Measurements from ENCODE around the gene KRTAP21-1. TPM values are rescaled to one million over a fixed set of nuclear protein-coding genes. Genes with fewer than 3 reads are reported as not detected.

Gene KRTAP21-1
- total RNA-seq, 2 donors from 2014 or later, result not detected

DNA sequence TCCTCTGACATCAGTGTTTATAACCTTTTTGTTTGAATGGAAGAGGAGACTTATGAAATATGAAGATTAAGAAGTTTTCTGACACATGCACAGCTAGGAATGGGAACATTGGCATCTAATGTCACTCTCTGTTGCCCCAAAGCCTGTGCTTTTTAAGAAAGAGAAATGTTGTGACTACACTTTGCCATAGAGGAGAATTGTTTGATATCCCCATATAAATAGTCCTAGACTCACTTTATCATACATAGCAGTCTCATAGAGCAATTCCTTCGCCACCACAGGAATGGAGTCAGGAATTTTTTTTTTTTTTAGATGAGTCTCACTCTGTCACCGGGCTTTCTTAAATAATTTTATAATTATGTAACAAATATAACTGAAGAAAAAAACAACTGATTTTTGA, 38.1 kb downstream of the KRTAP21-1 start:
- Mint-ChIP-seq H3K9me3 (peaks cover 6% of the 10 kb centered on the region in 2 donors), H3K4me1 (ENCODE audit: low read depth) (peaks cover 30% of the 10 kb centered on the region), H3K27ac (peak overlapping the region; percentile 9), H3K36me3 (ENCODE audit: insufficient read depth in 2 of 2) (peaks cover 3 to 8% of the 10 kb centered on the region in 2 donors), H3K27me3 (ENCODE audit: low read depth) (no peaks in the 10 kb centered on the region), H3K4me3 (peak overlapping the region in 1 of 2 donors; percentile 2)
- DNase-seq, result no peak
- ATAC-seq (replicated peaks in 1 of 2), result no peak

GRCh38 chr21:30714946-30715345, 40.3 kb downstream of the KRTAP21-1 start:
- H3K9me3 Mint-ChIP-seq, result peaks cover 9 to 15% of the 10 kb centered on the region in 2 donors

DNA sequence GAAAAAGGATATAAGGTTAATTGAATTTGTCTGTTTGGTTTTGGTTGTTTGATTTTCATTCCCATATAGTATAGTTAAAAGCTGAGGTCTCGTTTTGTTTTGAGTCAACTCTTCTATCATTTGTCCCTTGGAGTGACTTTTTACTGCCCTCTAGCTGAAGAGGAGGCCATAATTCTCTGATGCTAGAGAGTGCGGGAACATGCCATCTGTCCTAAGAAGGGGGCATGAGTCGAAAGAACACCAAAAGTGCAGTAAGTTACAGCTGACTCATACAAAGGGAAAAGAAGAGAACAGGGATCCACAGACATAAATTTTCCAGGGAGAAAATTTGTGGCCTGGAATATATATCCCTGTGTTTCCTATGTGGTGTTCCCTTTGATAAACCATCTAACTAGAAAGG, 40.8 kb downstream of the KRTAP21-1 start:
- H3K36me3 Mint-ChIP-seq (ENCODE audit: insufficient read depth in 2 of 2), result peaks cover 8 to 22% of the 10 kb centered on the region in 2 donors
- H3K4me3 Mint-ChIP-seq, result no peak overlapping the region
- no peak for DNase-seq
- ATAC-seq (replicated peaks in 1 of 2), result no peak
- peaks cover 37% of the 10 kb centered on the region for H3K4me1 Mint-ChIP-seq (ENCODE audit: low read depth)
- no peak overlapping the region for H3K27ac Mint-ChIP-seq
- peaks cover 9 to 15% of the 10 kb centered on the region in 2 donors for H3K9me3 Mint-ChIP-seq
- no peaks in the 10 kb centered on the region for H3K27me3 Mint-ChIP-seq (ENCODE audit: low read depth)

More at GRCh38 chr21:30714946-30715345, 40.3 kb downstream of the KRTAP21-1 start:
- Mint-ChIP-seq H3K36me3 (ENCODE audit: insufficient read depth in 2 of 2) (peaks cover 8 to 20% of the 10 kb centered on the region in 2 donors), H3K27ac (no peak overlapping the region), H3K27me3 (ENCODE audit: low read depth) (no peaks in the 10 kb centered on the region), H3K4me1 (ENCODE audit: low read depth) (peaks cover 42% of the 10 kb centered on the region), H3K4me3 (no peak overlapping the region)
- ATAC-seq (replicated peaks in 1 of 2) (no peak), DNase-seq (no peak)

DNA sequence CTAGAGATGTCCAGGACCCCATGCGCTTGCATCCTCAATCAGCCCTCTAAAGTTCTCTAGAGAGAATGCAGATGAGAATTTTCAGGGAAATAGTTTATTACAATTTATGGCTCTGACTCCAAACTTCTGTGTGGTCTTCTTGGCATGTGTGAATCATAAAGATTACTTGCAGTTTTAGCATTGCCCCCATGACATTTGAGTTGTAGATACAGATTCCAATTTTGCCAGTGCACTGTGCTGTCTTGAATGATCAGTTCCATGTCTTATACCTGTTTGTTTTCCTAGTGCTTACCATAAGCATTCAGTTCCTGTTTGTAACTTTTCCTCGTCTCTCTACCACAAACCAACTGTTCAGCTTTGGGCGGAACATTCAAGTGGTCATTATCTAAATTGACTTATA, 41.5 kb downstream of the KRTAP21-1 start:
- H3K36me3 Mint-ChIP-seq (ENCODE audit: insufficient read depth in 2 of 2), result peaks cover 8 to 22% of the 10 kb centered on the region in 2 donors
- DNase-seq (no peak), ATAC-seq (replicated peaks in 1 of 2) (no peak)
- no peak overlapping the region for H3K4me3 Mint-ChIP-seq
- no peaks in the 10 kb centered on the region for H3K27me3 Mint-ChIP-seq (ENCODE audit: low read depth)
- peaks cover 30% of the 10 kb centered on the region for H3K4me1 Mint-ChIP-seq (ENCODE audit: low read depth)
- no peak overlapping the region for H3K27ac Mint-ChIP-seq
- H3K9me3 Mint-ChIP-seq, result peaks cover 9 to 15% of the 10 kb centered on the region in 2 donors

DNA sequence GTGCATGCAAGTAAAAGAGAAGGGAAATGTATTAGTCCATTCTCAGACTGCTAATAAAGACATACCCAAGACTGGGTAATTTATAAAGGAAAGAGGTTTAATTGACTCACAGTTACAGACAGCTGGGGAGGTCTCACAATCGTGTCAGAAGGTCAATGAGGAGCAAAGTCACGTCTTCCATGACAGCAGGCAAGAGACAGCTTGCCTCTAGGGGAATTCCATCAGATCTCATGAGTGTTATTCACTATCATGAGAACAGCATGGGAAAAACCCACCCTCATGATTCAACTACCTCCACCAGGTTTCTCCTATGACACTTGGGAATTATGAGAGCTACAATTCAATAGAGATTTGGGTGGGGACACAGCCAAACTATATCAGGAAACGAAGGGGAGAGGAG, 44.7 kb downstream of the KRTAP21-1 start:
- Mint-ChIP-seq H3K4me1 (ENCODE audit: low read depth) (peaks cover 13% of the 10 kb centered on the region), H3K4me3 (peak overlapping the region in 1 of 2 donors; percentile 27), H3K27me3 (ENCODE audit: low read depth) (no peaks in the 10 kb centered on the region), H3K9me3 (peaks cover 7 to 14% of the 10 kb centered on the region in 2 donors), H3K27ac (peak overlapping the region; percentile 4), H3K36me3 (ENCODE audit: insufficient read depth in 2 of 2) (peaks cover 5 to 18% of the 10 kb centered on the region in 2 donors)
- ATAC-seq (replicated peaks in 1 of 2) (peak; percentile 83 to 85), DNase-seq (peak; percentile 3 to 27)

DNA sequence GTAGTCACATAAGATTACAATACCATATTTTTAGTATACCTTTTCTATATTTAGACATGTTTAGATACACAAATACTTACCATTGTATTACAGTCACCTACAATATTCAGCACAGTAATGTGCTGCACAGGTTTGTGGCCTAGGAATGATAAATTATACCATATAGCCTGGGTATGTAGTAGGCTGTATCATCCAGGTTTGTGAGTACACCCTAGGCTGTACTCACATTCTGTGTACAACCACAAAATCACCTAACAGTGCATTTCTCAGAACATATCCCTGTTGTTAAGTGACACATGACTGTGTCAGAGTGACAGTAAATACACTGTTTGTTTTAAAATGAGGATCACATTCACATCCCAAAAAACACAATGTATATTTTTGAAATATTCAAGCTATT, 47.8 kb downstream of the KRTAP21-1 start:
- H3K27ac Mint-ChIP-seq, result no peak overlapping the region
- H3K4me3 Mint-ChIP-seq, result no peak overlapping the region
- no peak for DNase-seq
- peaks cover 5 to 16% of the 10 kb centered on the region in 2 donors for H3K36me3 Mint-ChIP-seq (ENCODE audit: insufficient read depth in 2 of 2)
- peaks cover 13% of the 10 kb centered on the region for H3K4me1 Mint-ChIP-seq (ENCODE audit: low read depth)
- H3K9me3 Mint-ChIP-seq, result peaks cover 3 to 9% of the 10 kb centered on the region in 2 donors
- no peaks in the 10 kb centered on the region for H3K27me3 Mint-ChIP-seq (ENCODE audit: low read depth)
- ATAC-seq (replicated peaks in 1 of 2), result peak in 1 of 2 donors; percentile 28

Other genes starting within 250 kb of the KRTAP21-1 start
- not detected for gene KRTAP19-6, start 213.6 kb downstream of the KRTAP21-1 start, total RNA-seq
- gene KRTAP19-7, start 194.1 kb downstream of the KRTAP21-1 start, total RNA-seq, result not detected
- not detected for gene KRTAP22-2, start 165.0 kb downstream of the KRTAP21-1 start, total RNA-seq
- not detected for gene KRTAP6-3, start 163.0 kb downstream of the KRTAP21-1 start, total RNA-seq
- gene KRTAP6-2, start 156.5 kb downstream of the KRTAP21-1 start, total RNA-seq, result not detected
- not detected for gene KRTAP22-1, start 154.3 kb downstream of the KRTAP21-1 start, total RNA-seq
- not detected for gene KRTAP6-1, start 141.5 kb downstream of the KRTAP21-1 start, total RNA-seq
- not detected for gene KRTAP20-1, start 139.0 kb downstream of the KRTAP21-1 start, total RNA-seq
- not detected for gene KRTAP20-4, start 134.8 kb downstream of the KRTAP21-1 start, total RNA-seq
- not detected for gene KRTAP20-2, start 120.2 kb downstream of the KRTAP21-1 start, total RNA-seq
- gene KRTAP20-3, start 112.6 kb downstream of the KRTAP21-1 start, total RNA-seq, result not detected
- not detected for gene KRTAP21-3, start 36.7 kb downstream of the KRTAP21-1 start, total RNA-seq
- gene KRTAP21-2, start 8.2 kb downstream of the KRTAP21-1 start, total RNA-seq, result not detected
- gene KRTAP8-1, start 57.8 kb upstream of the KRTAP21-1 start, total RNA-seq, result not detected
- not detected for gene KRTAP7-1, start 74.3 kb upstream of the KRTAP21-1 start, total RNA-seq
- not detected for gene KRTAP11-1, start 126.2 kb upstream of the KRTAP21-1 start, total RNA-seq